ENCODE data around the gene LRP6. TPM values are rescaled to one million over a fixed set of nuclear protein-coding genes. Genes with fewer than 3 reads are reported as not detected.
"Not testable (repeated sequence)": the region's sequence is repeated elsewhere in the genome, so short reads cannot be mapped to it uniquely, and the experiment has no call there.

LRP6 gene
- total RNA-seq, 4 donors from 2014 or later = 4.3 to 18.7 (median 9.0) TPM

GRCh38 chr12:12156116-12156515, 110.7 kb downstream of the LRP6 start:
- no peak for DNase-seq
- H3K4me3 ChIP-seq = no peak overlapping the region
- H3K9me3 ChIP-seq = no peaks in the 10 kb centered on the region
- WGBS, 2 donors = 84 to 92% methylated on average over 6 of the region's 6 CpGs
- intact Hi-C loops (cut with DNase I) = no loop called here
- H3K27me3 ChIP-seq = no peaks in the 10 kb centered on the region
- no peak overlapping the region for H3K27ac ChIP-seq
- H3K36me3 ChIP-seq = peaks cover 0 to 26% (median 0%) of the 10 kb centered on the region in 3 donors
- no peak for TF ChIP-seq POLR2A (IDR thresholded peaks at IDR 0.05)
- TF ChIP-seq CTCF (IDR thresholded peaks at IDR 0.05) = no peak
- H3K4me1 ChIP-seq = peaks cover 0 to 13% (median 3%) of the 10 kb centered on the region in 3 donors

DNA sequence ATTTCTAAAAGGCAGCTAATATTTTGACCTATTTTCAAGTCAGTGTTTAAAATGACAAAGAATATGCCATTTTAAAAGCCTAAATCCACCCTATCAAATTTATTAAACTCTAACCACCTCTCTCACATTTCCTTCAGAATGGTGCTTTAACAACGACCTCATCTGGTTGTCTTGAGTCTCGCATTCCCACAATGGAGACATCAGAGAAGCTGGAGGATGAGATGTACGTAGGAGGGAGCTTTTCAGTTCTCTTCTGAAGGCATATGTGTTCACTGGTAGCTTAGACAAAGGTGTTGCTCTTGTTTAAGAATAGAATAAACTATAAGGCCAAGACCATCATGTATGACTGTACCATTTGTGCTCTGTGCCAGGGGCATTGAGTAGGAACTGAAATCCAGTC, 113.2 kb downstream of the LRP6 start:
- 80 to 83% methylated on average over 3 of the region's 3 CpGs for WGBS, 2 donors
- TF ChIP-seq POLR2A (IDR thresholded peaks at IDR 0.05) (no peak), CTCF (IDR thresholded peaks at IDR 0.05) (no peak)
- H3K9me3 ChIP-seq = no peaks in the 10 kb centered on the region
- H3K27ac ChIP-seq = no peak overlapping the region
- no peaks in the 10 kb centered on the region for H3K27me3 ChIP-seq
- no peak overlapping the region for H3K4me3 ChIP-seq
- peaks cover 0 to 3% (median 0%) of the 10 kb centered on the region in 3 donors for H3K4me1 ChIP-seq
- DNase-seq = no peak
- intact Hi-C loops (cut with DNase I) = no loop called here
- H3K36me3 ChIP-seq = peaks cover 0 to 45% (median 0%) of the 10 kb centered on the region in 3 donors

- intact Hi-C loops (cut with DNase I) = no loop called here
- WGBS, 2 donors = 78 to 81% methylated on average over 6 of the region's 6 CpGs
- Histone ChIP-seq H3K9me3 (no peaks in the 10 kb centered on the region), H3K27me3 (no peaks in the 10 kb centered on the region), H3K27ac (no peak overlapping the region), H3K4me1 (no peaks in the 10 kb centered on the region), H3K4me3 (no peak overlapping the region), H3K36me3 (peaks cover 0 to 58% (median 0%) of the 10 kb centered on the region in 3 donors)
- TF ChIP-seq POLR2A (IDR thresholded peaks at IDR 0.05) (no peak), CTCF (IDR thresholded peaks at IDR 0.05) (no peak)
- DNase-seq = no peak
Measured at GRCh38 chr12:12147111-12147510, 119.7 kb downstream of the LRP6 start.

GRCh38 chr12:12144531-12144930, 122.3 kb downstream of the LRP6 start:
- H3K4me3 ChIP-seq; H3K9me3 ChIP-seq; H3K27ac ChIP-seq; intact Hi-C loops (cut with DNase I); DNase-seq; H3K27me3 ChIP-seq; H3K4me1 ChIP-seq: not testable (repeated sequence)
- H3K36me3 ChIP-seq = peaks cover 0 to 49% (median 0%) of the 10 kb centered on the region in 3 donors
- 0% methylated on average over 1 of the region's 1 CpG; no CpG with 5 or more reads in 1 of the 2 donors for WGBS, 2 donors

DNA sequence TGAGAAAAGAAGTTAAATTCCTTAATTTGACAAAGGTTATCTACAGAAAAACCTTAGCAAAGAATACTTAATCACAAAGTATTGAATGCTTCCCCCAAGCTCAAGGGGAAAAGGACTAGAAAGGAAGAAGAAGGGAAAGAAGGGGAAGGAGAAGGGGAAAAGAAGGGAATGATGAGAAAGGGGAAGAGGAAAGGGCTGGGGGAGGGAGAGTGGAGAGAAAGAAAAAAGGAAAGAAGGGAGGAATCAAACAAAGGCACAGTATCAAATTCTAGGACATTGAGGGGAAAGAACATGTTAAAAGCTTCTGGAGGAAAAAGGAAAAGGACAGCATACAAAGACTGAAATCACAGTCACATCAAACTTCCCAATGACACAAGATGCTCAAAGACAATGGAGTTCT, 125.8 kb downstream of the LRP6 start:
- Histone ChIP-seq H3K4me1 (no peaks in the 10 kb centered on the region), H3K9me3 (no peaks in the 10 kb centered on the region), H3K27me3 (no peaks in the 10 kb centered on the region), H3K27ac (no peak overlapping the region), H3K4me3 (no peak overlapping the region), H3K36me3 (peaks cover 0 to 29% (median 0%) of the 10 kb centered on the region in 3 donors)
- no peak for DNase-seq
- TF ChIP-seq CTCF (IDR thresholded peaks at IDR 0.05) (no peak), POLR2A (IDR thresholded peaks at IDR 0.05) (no peak)
- intact Hi-C loops (cut with DNase I) = no loop called here
